K562 (cell line): Measurements from ENCODE around the gene HMGB1. TPM values are rescaled to one million over a fixed set of nuclear protein-coding genes. Genes with fewer than 3 reads are reported as not detected.

Experiments
- BDP1 ChIP-seq: IDR thresholded peaks from 3 replicates; pipeline ENCODE4 v1.6.1; 2011; ENCODE audit not compliant: insufficient read length, insufficient read depth
- MTA3 ChIP-seq: fragments of 450-650 bp; formaldehyde crosslinking; IDR thresholded peaks from 2 replicates; pipeline ENCODE4 v1.6.1; 2017; ENCODE audit warnings: mild to moderate bottlenecking, borderline replicate concordance
- PHF20 ChIP-seq: fragments of 450-650 bp; IDR thresholded peaks from 2 replicates; pipeline ENCODE4 v1.6.1; 2018; ENCODE audit not compliant: partially characterized antibody
- STAT5B ChIP-seq: fragments of 250-450 bp; sonication (Bioruptor Pico); IDR thresholded peaks from 2 replicates; pipeline ENCODE4 v1.8.0; 2021; ENCODE audit warnings: mild to moderate bottlenecking, inconsistent platforms
- TRIM28 ChIP-seq: fragments of 450-650 bp; IDR thresholded peaks from 2 replicates; pipeline ENCODE4 v1.6.1; 2017
- XRCC5 ChIP-seq: fragments of 200-400 bp; formaldehyde crosslinking; IDR thresholded peaks from 2 replicates; pipeline ENCODE4 v1.6.1; 2017; ENCODE audit warnings: low read depth, mild to moderate bottlenecking, low read length
- ZNF75A ChIP-seq: fragments of 450-650 bp; formaldehyde crosslinking; IDR thresholded peaks from 2 replicates; pipeline ENCODE4 v1.4.0; 2020; ENCODE audit warnings: mild to moderate bottlenecking
- ZNF77 ChIP-seq: fragments of 250-450 bp; sonication (Bioruptor Pico); IDR thresholded peaks from 2 replicates; pipeline ENCODE4 v1.5.0; 2020
- polyA plus RNA-seq, 8 experiments: library from polyadenylated mRNA; depleted of rRNA in 4 of 8; stranded (reverse) in 5 of 8; unstranded in 3 of 8; fragments of >200 nt; fragmentation: Nextera tagmentation in 2 of 8; fragmentation: Illumina TruSeq in 1 of 8; extraction: Ambion mirVana in 2 of 8; extraction: Trizol in 1 of 8; gene quantifications; 2 replicates each; pipeline versions ENCODE4 v1.2.1 to v1.2.3, GENCODE V29; 2011 to 2014; ENCODE audit warnings: inconsistent platforms in 1 of 8, missing spikeins in 1 of 8
- total RNA-seq, 7 experiments: library from RNA; depleted of rRNA in 6 of 7; stranded (reverse); fragments of >200 nt in 6 of 7; fragmentation: Illumina TruSeq in 2 of 7; extraction: Trizol in 2 of 7; gene quantifications; 2 replicates each; pipeline versions ENCODE4 v1.2.1 to v1.2.3, GENCODE V29; 2011 to 2021; ENCODE audit warnings: low replicate concordance in 1 of 7
- TF ChIP-seq, protein P1 (sequence below): fragments of 250-450 bp; sonication (Bioruptor Pico); IDR thresholded peaks from 2 replicates; pipeline ENCODE4 v1.8.0; 2022; ENCODE audit warnings: inconsistent platforms, mild to moderate bottlenecking, moderate library complexity, borderline replicate concordance
- TF ChIP-seq, protein P2 (sequence below): fragments of 250-450 bp; sonication (Bioruptor Pico); IDR thresholded peaks from 2 replicates; pipeline ENCODE4 v1.4.0; 2020; ENCODE audit warnings: mild to moderate bottlenecking, moderate library complexity, borderline replicate concordance
- TF ChIP-seq, protein P3 (sequence below), 2 experiments: fragments of 450-650 bp in 1 of 2; sonication (generic) in 1 of 2; formaldehyde crosslinking; conservative IDR thresholded peaks; 2 replicates each; pipeline versions ENCODE4 v1.4.0 to v1.8.1; 2020 to 2022; ENCODE audit warnings: mild to moderate bottlenecking in 1 of 2, missing genetic modification reagents in 1 of 2
- TF ChIP-seq, protein P4 (sequence below), 2 experiments: IDR thresholded peaks; 2 replicates each; pipeline ENCODE4 v1.6.1; 2012; ENCODE audit warnings: improper control_type of control experiment in 2 of 2, low read depth in 2 of 2, low read length in 2 of 2, borderline replicate concordance in 1 of 2
- TF ChIP-seq, protein P5 (sequence below), 2 experiments: fragments of 450-650 bp; formaldehyde crosslinking in 1 of 2; IDR thresholded peaks; 2 replicates each; pipeline versions ENCODE4 v1.4.0 to v1.6.1; 2014 to 2020; ENCODE audit warnings: mild to moderate bottlenecking in 2 of 2, borderline replicate concordance in 1 of 2, low read depth in 1 of 2

HMGB1 gene
- total and polyA plus RNA-seq, 9 of the 15 experiments (the other 6 are each of a cell fraction or from before 2014, with no cell fraction given) = 442 to 1,896 (median 933) TPM

DNA sequence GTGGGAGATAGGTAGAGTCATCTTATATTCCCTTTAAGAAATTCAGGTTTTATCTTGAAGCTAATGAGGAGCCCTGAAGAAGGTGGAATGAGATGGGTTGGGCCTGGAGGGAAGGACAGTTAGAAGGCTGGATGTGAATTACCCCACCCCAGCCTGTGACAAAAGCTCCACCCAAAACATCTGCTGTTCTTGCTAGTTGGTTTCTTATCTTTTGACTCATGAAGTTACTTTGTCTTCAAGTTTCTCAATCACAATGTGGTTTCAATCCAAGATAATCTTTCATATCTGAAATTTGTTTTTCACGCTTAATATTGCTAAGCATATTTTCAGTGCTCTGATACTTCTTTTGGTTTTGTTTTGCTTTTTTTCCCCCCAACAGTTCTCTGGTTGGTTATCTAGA is 38.3 kb upstream of the HMGB1 start (continued):
- TF ChIP-seq, protein P1, sequence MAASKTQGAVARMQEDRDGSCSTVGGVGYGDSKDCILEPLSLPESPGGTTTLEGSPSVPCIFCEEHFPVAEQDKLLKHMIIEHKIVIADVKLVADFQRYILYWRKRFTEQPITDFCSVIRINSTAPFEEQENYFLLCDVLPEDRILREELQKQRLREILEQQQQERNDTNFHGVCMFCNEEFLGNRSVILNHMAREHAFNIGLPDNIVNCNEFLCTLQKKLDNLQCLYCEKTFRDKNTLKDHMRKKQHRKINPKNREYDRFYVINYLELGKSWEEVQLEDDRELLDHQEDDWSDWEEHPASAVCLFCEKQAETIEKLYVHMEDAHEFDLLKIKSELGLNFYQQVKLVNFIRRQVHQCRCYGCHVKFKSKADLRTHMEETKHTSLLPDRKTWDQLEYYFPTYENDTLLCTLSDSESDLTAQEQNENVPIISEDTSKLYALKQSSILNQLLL = no peak
- TF ChIP-seq ZNF75A (CRISPR knock-in tag) (no peak), ZNF77 (CRISPR knock-in tag) (no peak), XRCC5 (no peak), STAT5B (CRISPR knock-in tag) (no peak), BDP1 (no peak), PHF20 (no peak), TRIM28 (no peak), MTA3 (no peak)
- TF ChIP-seq, protein P2, sequence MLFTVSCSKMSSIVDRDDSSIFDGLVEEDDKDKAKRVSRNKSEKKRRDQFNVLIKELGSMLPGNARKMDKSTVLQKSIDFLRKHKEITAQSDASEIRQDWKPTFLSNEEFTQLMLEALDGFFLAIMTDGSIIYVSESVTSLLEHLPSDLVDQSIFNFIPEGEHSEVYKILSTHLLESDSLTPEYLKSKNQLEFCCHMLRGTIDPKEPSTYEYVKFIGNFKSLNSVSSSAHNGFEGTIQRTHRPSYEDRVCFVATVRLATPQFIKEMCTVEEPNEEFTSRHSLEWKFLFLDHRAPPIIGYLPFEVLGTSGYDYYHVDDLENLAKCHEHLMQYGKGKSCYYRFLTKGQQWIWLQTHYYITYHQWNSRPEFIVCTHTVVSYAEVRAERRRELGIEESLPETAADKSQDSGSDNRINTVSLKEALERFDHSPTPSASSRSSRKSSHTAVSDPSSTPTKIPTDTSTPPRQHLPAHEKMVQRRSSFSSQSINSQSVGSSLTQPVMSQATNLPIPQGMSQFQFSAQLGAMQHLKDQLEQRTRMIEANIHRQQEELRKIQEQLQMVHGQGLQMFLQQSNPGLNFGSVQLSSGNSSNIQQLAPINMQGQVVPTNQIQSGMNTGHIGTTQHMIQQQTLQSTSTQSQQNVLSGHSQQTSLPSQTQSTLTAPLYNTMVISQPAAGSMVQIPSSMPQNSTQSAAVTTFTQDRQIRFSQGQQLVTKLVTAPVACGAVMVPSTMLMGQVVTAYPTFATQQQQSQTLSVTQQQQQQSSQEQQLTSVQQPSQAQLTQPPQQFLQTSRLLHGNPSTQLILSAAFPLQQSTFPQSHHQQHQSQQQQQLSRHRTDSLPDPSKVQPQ = no peak
- TF ChIP-seq, protein P3, sequence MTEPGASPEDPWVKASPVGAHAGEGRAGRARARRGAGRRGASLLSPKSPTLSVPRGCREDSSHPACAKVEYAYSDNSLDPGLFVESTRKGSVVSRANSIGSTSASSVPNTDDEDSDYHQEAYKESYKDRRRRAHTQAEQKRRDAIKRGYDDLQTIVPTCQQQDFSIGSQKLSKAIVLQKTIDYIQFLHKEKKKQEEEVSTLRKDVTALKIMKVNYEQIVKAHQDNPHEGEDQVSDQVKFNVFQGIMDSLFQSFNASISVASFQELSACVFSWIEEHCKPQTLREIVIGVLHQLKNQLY (CRISPR knock-in tag; conservative IDR thresholded peaks at IDR 0.05) = no peak
- TF ChIP-seq, protein P4, sequence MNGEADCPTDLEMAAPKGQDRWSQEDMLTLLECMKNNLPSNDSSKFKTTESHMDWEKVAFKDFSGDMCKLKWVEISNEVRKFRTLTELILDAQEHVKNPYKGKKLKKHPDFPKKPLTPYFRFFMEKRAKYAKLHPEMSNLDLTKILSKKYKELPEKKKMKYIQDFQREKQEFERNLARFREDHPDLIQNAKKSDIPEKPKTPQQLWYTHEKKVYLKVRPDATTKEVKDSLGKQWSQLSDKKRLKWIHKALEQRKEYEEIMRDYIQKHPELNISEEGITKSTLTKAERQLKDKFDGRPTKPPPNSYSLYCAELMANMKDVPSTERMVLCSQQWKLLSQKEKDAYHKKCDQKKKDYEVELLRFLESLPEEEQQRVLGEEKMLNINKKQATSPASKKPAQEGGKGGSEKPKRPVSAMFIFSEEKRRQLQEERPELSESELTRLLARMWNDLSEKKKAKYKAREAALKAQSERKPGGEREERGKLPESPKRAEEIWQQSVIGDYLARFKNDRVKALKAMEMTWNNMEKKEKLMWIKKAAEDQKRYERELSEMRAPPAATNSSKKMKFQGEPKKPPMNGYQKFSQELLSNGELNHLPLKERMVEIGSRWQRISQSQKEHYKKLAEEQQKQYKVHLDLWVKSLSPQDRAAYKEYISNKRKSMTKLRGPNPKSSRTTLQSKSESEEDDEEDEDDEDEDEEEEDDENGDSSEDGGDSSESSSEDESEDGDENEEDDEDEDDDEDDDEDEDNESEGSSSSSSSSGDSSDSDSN (IDR thresholded peaks at IDR 0.05; ENCODE audit: borderline replicate concordance in 1 of 2, low read depth in 2 of 2, low read length in 2 of 2) = no peak
- TF ChIP-seq, protein P5, sequence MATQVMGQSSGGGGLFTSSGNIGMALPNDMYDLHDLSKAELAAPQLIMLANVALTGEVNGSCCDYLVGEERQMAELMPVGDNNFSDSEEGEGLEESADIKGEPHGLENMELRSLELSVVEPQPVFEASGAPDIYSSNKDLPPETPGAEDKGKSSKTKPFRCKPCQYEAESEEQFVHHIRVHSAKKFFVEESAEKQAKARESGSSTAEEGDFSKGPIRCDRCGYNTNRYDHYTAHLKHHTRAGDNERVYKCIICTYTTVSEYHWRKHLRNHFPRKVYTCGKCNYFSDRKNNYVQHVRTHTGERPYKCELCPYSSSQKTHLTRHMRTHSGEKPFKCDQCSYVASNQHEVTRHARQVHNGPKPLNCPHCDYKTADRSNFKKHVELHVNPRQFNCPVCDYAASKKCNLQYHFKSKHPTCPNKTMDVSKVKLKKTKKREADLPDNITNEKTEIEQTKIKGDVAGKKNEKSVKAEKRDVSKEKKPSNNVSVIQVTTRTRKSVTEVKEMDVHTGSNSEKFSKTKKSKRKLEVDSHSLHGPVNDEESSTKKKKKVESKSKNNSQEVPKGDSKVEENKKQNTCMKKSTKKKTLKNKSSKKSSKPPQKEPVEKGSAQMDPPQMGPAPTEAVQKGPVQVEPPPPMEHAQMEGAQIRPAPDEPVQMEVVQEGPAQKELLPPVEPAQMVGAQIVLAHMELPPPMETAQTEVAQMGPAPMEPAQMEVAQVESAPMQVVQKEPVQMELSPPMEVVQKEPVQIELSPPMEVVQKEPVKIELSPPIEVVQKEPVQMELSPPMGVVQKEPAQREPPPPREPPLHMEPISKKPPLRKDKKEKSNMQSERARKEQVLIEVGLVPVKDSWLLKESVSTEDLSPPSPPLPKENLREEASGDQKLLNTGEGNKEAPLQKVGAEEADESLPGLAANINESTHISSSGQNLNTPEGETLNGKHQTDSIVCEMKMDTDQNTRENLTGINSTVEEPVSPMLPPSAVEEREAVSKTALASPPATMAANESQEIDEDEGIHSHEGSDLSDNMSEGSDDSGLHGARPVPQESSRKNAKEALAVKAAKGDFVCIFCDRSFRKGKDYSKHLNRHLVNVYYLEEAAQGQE (IDR thresholded peaks at IDR 0.05; ENCODE audit: borderline replicate concordance) = no peak
- TF ChIP-seq, protein P5 (CRISPR knock-in tag; IDR thresholded peaks at IDR 0.05; ENCODE audit: low read depth) = no peak
